NCI-H1930 (cell line): ENCODE results near the gene CDK19.
"Not testable (repeated sequence)": the region's sequence is repeated elsewhere in the genome, so short reads cannot be mapped to it uniquely, and the experiment has no call there.

Experiments
- DNase-seq, 2 experiments: peaks; one replicate each; lab custom pipeline; 2025; lab: John Stamatoyannopoulos, UW

Gene CDK19

DNA sequence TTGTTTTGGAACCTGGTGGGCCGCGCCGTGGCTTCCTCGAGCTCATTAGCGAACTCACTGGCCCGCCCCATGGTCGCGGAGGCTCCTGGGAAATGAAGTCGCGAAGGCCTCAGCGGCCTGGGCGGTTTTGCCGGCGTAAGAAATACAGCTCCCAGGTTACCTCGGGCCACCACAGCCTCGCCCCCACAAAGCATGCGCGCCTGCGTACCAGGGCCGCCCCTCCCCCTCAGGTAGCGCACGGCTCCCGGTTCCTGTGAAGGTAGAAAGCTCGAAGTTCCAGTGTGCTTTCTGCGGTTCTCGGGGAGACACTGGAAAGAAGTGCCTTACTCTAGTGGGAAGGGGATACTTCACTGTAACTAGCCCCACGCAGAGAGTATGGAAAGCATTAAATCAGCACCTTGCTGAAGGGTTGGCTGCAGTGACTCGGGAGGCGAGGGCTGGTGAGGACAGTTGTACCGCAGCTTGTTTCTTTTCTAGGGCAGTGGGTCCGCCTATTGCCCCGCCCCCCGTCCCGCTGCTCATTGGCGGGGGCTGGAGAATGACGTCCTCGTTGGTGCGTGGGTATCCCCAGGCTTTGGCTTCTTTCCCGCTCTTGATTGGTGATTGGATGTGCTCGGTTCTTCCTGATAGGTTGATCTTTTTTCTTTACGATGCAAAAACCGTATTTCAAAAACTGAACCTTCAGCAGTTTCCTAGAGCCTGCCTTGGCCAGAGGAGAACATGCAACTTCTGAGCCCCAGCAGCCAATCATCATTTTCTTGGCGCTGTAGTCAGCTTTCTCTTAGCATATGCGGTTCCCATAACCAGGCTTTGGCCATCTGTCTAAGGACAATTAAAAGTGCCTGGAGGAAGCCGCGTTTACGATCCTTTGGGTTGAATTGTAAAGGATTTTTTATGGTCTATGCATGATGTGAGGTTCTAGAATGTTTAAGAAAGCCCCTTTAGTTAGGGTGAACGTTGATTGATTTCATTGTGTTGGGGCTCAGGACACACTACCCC is at the start of gene CDK19:
Gene CDK19, minus strand, starts transcription at position 59 of the 999 bp plus-strand sequence. CDS start 333 bp downstream, outside the sequence.
- peak; percentile 96 for DNase-seq

DNA sequence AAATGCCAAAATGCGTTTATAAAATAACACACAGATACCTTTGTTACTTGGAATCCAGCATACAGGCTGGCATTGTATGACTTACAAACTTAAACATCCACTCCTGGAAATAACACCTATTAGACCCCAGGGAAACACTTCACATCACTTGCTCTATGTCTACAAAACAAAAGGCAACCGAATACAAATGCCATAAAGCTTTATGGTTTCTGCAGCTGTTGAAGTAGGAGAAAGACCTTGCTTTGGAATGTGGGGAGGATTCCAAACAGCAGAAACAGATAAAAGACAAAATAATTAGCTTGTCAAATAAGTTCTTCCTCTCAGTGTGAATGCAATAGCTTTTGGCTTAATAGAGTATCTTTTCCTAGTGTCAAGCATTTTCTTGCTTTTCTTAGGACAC is 49.6 kb upstream of the CDK19 start:
- no peak for DNase-seq

DNA sequence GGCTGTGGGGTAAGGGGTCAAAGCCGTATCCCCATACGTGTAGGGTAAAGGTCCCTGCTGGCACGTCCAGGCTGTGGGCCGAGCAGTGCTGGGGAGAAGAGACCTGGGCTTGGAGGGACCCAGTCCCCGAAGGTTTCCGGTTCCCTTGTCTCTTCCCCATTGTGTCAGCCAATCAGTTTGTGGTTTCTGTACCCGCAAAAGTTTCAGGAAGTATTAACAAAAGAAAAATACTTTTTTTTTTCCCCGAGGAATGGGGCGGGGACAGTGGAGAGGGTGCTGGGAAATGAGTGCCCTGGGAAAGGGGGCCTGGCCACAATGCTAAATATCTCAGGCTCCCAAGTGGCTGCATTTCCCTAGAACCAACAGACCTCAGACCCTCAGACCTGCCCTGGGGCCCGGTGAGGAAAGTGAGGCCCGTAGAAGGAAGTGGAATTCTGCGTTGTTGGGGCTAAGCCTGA is 44.1 kb upstream of the CDK19 start:
- DNase-seq, result no peak

DNA sequence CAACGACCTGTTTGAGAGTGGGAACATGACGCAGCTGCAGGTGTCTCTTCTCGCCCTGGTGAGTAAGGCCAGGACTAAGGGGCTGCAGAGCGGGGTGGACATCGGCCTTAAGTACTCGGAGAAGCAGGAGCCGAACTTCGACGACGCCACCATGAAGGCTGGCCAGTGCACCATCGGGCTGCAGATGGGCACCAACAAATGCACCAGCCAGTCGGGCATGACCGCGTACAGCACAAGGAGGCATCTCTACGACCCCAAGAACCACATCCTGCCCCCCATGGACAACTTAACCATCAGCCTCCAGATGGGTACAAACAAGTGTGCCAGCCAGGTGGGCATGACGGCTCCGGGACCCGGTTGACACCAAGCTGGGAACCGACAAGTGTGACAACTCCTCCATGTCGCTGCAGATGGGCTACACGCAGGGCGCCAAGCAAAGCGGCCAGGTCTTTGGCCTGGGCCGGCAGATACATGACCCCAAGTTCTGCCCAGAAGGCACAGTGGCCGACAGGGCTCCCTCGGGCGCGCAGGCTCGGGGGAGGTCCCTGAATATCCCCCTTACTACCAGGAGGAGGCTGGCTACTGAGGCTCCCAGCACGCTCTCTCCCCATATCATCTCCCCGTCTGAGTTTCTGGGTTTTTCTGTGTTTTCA is 43.4 kb upstream of the CDK19 start:
- no peak for DNase-seq

DNA sequence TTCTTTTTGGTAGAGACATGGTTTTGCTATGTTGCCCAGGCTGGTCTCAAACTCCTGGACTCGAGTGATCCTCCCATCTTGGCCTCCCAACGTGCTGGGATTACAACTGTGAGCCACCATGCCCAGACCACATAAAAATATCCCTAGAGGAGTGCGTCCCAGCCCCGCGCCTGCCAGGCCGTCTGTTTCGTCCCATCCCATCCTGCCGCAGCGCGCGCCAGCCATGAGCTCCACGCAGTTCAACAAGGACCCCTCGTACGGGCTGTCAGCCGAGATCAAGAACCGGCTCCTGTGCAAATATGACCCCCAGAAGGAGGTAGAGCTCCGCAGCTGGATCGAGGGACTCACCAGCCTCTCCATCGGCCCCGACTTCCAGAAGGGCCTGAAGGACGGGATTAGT is 42.7 kb upstream of the CDK19 start:
- no peak for DNase-seq

DNA sequence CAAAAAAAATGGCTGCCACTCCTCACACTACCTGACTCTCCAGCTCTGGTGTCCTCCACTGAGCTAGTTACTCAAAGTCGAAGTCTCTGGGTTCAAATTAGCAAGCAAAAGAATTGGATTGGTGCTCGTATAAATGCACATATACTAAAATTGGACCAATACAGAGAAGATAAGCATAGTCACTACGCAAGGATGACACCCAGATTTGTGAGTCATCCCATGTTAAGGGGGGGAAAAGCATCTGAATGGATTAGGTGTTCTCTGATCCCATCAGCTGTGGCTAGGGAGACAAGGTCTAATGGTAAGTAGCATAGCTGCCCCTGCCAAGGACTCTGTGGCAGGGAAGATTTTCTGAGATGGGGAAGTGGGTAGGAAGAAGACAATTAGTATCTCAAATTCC is 41.0 kb upstream of the CDK19 start:
- DNase-seq, result no peak

DNA sequence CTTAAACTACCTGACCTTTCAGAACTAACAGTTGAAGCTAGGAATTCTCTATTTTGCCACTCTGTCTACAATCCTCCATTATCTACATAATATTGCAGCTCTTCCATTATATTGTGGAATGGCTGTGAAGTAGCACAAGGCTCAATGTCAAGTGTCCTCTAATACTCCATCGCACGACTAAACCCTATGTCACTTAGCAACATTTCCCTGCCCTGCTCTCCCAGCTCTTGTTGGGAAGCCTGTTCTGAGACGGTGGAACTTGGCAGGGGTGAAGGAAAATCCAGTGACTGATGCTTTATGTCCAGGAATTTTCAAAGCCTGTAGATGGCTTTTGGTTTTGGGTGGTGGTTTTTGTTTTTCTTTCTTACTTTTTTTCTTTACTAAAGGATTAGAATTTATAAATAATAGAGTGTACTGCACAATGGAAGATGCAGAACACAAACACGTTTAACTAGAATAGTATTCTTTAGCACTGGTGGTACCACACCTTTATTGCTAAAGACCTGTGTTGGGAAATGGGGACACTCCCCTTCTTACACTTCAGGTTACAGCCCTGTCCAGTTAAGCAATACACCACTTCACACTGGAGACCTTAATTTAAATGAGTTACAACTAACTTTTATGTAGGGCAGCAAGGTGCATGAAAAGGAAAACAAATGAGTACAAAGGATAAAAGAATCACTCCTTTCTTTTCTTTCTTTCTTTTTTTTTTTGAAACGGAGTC is 38.6 kb upstream of the CDK19 start:
- DNase-seq, result no peak

DNA sequence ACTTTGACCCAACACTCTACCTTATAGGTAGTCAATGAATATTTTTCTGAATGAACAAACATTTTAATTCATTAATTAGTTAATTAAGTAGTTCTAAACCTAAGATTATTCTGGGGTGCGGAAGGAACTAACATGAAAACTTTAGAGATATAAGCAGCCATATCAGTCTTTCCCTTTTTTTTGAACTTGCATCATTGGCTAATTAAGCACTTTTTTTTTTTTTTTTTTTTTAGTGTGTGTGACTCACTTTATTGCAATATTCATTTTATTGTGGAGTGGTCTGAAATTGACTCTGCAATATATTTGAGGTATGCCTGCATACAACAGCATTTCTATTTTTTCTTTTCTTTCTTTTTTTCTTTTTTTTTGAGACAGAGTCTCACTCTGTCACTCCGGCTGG is 37.5 kb upstream of the CDK19 start:
- no peak for DNase-seq

DNA sequence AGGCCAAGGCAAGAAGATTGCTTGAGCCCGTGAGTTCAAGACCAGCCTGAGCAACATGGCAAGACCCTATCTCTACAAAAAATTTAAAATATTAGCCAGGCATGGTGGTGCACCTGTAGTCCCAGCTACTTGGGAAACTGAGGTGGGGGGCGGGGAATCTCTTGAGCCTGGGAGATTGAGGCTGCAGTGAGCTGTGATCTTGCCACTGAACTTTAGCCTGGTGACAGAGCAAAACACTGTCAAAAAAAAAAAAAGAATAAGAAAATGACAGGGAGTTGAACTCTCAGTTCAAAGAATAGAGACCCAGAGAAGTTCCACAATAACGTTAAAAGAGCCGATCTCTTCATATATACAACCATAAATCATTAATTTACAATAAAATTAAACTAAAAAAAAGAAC is 34.5 kb upstream of the CDK19 start:
- DNase-seq, result no peak

DNA sequence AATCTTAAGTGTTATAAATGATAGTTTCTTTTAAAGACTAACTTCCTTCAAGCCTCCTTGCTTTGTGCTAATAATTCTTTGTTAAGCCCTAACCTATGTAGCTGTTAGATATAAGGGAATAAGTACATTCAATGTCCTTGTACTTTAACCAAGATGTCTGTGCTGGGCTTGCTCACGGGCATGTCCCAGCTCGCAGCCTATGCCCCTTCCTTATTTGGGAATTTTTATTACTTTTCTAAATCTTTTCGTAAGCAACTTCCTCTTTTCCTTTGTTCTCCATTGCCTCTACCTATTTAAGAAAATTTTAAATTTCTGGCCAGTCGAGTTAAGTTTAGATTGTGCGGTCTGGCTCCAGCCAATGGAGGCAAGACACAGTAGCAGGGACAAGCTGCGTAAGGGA is 26.0 kb upstream of the CDK19 start:
- no peak for DNase-seq

DNA sequence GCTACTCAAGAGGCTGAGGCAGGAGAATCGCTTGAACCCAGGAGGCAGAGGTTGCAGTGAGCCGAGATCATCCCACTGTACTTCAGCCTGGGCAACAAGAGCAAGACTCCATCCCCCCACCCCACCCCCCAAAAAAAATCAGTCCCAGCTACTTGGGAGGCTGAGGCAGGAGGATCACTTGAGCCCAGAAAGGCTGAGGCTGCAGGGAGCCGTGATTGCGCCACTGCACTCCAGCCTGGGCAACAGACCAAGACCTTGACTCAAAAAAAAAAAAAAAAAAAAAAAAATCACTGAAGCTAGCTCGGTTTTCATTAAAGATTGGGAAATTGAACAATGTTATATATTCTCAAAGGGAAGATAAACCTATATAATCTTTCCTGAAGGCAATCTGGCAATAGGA is 20.5 kb upstream of the CDK19 start:
- not testable (repeated sequence) for DNase-seq

DNA sequence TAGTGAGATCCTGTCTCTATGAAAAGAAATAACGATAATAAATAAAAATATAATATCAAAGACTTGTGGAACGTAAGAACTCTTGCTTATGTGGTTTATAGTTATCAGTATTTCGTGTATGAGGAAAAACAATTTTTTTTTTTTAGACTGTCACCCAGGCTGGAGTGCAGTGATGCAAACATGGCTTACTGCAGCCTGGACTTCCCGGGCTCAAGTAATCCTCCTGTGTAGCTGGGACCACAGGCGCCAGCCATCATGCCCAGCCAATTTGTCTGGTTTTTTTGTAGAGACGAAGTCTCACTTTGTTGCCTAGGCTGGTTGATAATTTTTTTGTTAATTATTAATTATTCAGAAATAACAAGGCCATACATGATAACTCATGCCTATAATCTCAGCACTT is 18.6 kb upstream of the CDK19 start:
- no peak for DNase-seq

DNA sequence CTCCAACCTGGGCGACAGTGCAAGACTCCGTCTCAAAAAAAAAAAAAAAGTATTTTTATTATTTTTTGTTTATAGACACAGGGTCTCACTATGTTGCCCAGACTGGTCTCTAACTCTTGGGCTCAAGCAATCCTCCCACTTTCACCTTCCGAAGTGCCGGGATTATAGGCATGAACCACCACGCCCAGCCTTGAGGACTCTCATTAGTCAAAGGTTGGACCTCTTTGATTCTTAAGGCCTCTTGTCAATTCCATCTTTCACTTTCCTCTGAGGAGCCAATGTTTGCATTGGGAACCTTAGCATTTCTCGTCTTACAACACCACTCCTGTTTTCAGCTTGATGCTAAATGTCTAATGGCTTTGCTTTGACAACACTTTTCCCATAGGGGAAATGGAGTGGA is 16.1 kb upstream of the CDK19 start:
- no peak for DNase-seq

DNA sequence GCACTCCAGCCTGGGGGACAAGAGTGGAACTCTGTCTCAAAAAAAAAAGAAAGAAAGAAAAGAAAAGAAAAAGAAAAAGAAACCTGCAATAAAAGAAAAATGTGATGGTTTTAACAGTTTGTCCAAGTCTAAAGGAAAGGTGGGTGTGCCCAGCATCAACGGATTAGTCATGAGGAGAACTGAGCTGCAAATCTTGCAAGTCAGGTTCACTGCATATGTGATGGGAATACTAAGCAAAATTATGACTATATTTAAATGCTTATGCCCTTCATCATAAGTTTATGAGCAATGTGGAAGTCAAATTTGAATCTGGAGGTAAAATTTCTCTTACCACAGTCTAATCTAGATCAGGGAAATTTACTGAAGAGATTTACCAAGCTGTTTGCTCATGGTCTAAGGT is 13.1 kb upstream of the CDK19 start:
- DNase-seq, result no peak

DNA sequence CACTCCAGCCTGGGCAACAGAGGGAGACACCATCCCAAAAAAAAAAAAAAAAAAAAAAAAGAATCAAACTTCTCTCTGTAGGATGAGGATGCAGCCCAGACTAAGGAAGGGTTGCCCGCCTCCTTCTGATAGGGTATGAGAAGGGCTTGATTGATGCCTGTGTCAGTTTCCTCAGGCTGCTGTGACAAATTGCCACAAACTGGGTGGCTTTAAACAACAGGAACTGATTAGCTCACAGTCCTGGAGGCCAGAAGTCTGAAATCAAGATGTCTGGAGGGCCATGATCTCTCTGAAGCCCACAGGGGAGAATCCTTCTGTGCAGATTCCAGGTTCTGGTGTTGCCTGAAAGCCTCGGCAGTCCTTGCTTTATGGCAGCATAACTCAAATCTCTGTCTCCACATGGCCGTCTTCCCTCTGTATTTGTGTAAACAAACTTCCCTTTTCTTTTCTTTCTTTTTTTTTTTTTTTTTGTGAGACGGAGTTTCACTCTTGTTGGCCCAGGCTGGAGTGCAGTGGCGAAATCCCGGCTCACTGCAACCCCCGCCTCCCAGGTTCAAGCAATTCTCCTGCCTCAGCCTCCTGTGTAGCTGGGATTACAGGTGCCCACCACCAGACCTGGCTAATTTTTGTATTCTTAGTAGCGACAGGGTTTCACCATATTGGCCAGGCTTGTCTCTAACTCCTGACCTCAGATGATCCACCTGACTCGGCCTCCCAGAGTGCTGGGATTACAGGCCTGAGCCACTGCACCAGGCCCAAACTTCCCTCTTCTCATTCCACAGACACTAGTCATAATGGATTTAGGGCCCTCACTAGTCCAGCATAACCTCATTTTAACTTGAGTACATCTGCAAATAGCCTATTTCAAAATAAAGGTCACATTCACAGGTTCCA is 11.2 kb upstream of the CDK19 start:
- DNase-seq, result no peak

DNA sequence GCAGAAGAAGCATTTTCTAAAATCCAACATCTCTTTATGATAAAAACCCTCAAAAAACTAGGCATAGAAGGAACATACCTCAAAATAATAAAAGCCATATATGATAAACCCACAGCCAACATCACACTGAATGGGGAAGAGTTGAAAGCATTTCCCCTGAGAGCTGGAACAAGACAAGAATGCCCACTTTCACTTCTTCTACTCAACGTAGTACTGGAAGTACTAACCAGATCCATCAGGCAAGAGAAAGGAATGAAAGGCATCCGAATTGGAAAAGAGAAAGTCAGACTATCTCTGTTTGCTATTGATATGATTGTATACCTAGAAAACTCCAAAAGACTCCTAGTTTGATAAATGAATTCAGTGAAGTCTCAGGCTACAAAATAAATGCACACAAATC is 7.9 kb upstream of the CDK19 start:
- no peak for DNase-seq

DNA sequence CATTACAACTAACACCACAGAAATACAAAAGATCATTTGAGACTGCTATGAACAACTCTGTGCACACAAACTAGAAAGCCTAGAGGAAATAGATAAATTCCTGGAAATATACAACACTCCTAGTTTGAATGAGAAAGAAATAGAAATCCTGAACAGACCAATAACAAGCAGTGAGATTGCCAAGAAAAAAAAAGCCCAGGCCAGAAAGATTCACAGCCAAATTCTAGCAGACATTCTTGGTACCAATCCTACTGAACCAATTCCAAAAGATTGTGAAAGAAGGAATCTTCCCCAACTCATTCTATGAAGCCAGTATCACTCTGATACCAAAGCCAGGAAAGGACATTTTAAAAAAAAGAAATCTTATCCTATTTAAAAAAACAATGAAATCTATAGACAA is 7.0 kb upstream of the CDK19 start:
- no peak for DNase-seq

DNA sequence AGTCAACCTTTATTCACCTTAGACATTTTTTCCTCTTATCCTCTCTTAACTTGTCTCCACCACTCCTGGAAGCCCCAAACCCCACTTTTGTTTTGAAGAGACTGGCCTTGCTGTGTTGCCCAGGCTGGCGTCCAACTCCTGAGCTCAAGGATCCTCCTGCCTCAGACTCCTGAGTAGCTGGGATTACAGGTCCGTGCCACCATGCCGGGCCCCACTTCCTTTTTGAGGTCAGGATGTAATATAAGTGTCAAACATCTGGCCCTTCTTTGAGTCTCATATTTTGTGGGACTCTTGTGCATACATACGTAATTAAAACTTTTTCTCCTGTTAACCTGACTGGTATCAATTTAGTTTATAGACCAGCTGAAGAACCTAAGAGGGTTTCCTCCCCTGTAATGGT is 1.4 kb upstream of the CDK19 start:
- no peak for DNase-seq

DNA sequence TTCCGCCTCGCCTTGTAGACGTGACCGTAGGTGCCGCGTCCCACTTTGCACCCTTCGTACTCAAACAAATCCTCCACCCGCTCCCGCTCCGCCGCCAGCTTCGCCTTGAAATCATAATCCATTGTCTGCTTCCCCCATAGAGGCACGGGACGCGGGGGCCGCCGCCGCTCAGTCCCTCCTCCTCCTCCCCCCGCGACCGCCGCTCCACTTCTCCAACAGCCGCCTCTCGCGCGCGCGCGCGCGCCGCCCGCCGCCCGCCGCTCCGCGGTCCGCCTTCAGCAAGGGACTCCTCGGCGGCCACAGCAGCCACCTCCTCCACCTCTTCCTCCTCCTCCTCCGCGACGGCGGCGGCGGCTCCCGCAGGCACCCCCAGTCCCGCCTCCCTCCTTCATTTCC is 256 bp downstream of the CDK19 start:
- no peak for DNase-seq

DNA sequence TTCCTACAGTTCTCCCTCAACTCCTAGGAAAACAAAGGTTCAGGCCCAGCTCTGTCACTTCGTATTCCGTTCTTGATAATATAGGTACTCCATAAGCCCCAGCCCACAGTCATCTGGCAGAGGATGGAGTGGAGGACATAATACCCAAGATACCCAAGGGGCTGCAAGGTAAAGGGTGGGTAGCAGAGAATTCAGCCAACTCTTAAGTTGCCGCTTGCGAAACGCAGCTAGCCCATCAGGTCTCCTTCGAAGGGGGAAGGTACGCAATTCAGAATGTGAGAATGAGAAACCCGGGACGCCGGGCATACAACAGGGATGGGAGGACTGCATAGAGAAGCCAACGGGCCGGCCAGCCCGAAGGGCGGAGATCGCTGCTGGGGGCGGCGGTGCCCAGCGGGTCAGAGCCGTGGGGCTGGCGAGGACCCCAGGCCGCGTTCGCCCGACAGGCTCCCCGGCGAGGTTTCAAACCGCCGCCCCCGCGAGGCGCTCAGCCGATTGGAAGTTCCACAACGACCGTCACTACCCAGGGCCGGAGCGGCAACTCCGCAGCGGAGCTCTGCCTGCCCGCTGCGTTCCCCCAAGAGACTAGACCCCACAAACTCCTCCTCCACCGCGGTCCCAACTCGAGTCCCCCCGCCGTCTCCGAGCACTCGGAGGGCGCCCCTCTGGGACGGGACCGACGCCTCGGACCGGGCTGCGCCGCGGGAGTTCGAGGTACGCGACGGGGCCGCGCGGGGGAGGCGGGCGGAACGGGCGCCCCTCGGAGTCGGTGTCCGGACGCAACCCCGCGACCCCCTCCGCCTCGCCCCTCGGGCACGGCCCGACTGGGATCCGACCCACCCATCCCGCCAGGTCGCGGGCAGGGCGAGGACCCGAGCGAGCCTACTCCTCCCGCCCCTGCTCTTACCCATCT is 911 bp downstream of the CDK19 start:
- DNase-seq, result peak; percentile 15 to 39
